Naive B cell (primary cell): ENCODE results near the gene C1orf122. TPM values are rescaled to one million over a fixed set of nuclear protein-coding genes. Genes with fewer than 3 reads are reported as not detected.
A peak's percentile ranks its signal among the peaks of the same experiment; 100 is the strongest.

Source experiments
- ATAC-seq, 2 donors: fragments of 150-1000 bp; cut with Tn5 transposase; 2 replicates each; pipeline ENCODE4 v1.10.0; 2021; ENCODE audit warnings: low read depth in 2 of 2, mild to moderate bottlenecking in 2 of 2, moderate library complexity in 2 of 2
- DNase-seq: peaks from one replicate; pipeline ENCODE4 v3.0.0; 2022
- H3K27ac Mint-ChIP-seq, 6 donors: one replicate each; pipeline ENCODE4 v1.8.0; 2020 to 2022; ENCODE audit warnings: mild to moderate bottlenecking in 6 of 6, mixed read lengths in 6 of 6, moderate library complexity in 5 of 6, inconsistent platforms in 2 of 6
- H3K27me3 Mint-ChIP-seq, 3 donors: one replicate each; pipeline ENCODE4 v1.8.0; 2021 to 2022; ENCODE audit warnings: mixed read lengths in 3 of 3, mild to moderate bottlenecking in 1 of 3
- H3K36me3 Mint-ChIP-seq, 2 donors: one replicate each; pipeline ENCODE4 v1.8.0; 2020 to 2022; ENCODE audit warnings: mixed read lengths in 2 of 2, inconsistent platforms in 1 of 2, mild to moderate bottlenecking in 1 of 2
- H3K4me1 Mint-ChIP-seq, 3 donors: one replicate each; pipeline ENCODE4 v1.8.0; 2020 to 2022; ENCODE audit warnings: mixed read lengths in 3 of 3, inconsistent platforms in 1 of 3, mild to moderate bottlenecking in 1 of 3, moderate library complexity in 1 of 3
- H3K4me3 Mint-ChIP-seq, 8 donors: one replicate each; pipeline ENCODE4 v1.8.0; 2020 to 2022; ENCODE audit warnings: mild to moderate bottlenecking in 8 of 8, mixed read lengths in 8 of 8, moderate library complexity in 8 of 8, inconsistent platforms in 2 of 8
- H3K9me3 Mint-ChIP-seq, 7 donors: one replicate each; pipeline ENCODE4 v1.8.0; 2020 to 2022; ENCODE audit warnings: mixed read lengths in 7 of 7, mild to moderate bottlenecking in 5 of 7, inconsistent platforms in 2 of 7, moderate library complexity in 1 of 7
- polyA plus RNA-seq, 6 donors: library from polyadenylated mRNA; unstranded; fragments of 300-500 nt; fragmentation: Illumina TruSeq; gene quantifications; one replicate each; pipeline ENCODE4 v1.2.3, GENCODE V29; 2021; ENCODE audit warnings: low read depth in 6 of 6

C1orf122 gene
- polyA plus RNA-seq, 6 donors from 2014 or later = 23.3 to 32.1 (median 26.7) TPM

DNA sequence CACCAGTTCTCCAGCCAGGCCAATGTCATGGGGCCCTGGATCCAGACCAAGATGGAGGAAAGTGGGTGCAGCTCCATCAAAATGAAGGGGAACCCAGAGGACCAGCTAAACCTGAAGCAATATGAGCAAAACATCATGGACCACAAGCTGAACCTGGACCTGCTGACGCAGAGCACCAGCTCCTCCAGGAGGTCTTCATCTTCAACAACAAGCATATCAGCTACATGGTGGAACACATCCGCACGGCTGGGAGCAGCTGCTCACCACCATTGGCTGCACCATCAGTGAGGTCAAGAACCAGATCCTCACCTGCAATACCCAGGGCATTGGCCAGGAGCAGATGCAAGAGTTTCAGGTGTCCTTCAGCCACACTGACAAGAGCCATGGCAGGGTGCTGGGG lies 28.9 kb upstream of the C1orf122 start:
- ATAC-seq (no peak), DNase-seq (no peak)
- peak overlapping the region in 1 of 8 donors; percentile 31 for H3K4me3 Mint-ChIP-seq
- peaks cover 11 to 24% (median 23%) of the 10 kb centered on the region in 3 donors for H3K27me3 Mint-ChIP-seq
- H3K36me3 Mint-ChIP-seq = no peaks in the 10 kb centered on the region
- no peak overlapping the region for H3K27ac Mint-ChIP-seq
- peaks cover 0 to 6% (median 2%) of the 10 kb centered on the region in 7 donors for H3K9me3 Mint-ChIP-seq
- peaks cover 5 to 12% (median 9%) of the 10 kb centered on the region in 3 donors for H3K4me1 Mint-ChIP-seq

DNA sequence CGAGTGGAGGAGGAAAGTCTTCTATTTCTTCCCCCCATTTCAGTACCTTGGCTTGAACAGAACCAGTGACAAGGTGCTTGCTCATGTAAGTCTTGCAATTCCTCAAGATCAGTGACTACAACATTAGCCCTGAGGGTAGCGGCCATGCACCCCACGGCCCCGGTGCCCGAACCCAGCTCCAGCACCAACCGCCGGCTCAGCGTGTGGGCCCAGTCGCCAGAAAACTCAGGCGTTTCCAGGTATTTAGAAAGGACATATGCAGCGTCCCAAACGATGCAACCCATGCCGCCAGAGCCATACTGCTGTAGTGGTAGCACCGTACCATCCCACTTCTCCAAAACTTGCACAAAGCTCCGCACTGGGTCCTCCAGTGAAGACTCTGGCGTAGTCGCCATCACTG lies 25.1 kb upstream of the C1orf122 start:
- DNase-seq (no peak), ATAC-seq (no peak)
- peaks cover 21 to 37% (median 34%) of the 10 kb centered on the region in 3 donors for H3K27me3 Mint-ChIP-seq
- H3K27ac Mint-ChIP-seq = no peak overlapping the region
- no peaks in the 10 kb centered on the region for H3K36me3 Mint-ChIP-seq
- H3K9me3 Mint-ChIP-seq = no peaks in the 10 kb centered on the region
- no peak overlapping the region for H3K4me3 Mint-ChIP-seq
- H3K4me1 Mint-ChIP-seq = peaks cover 5 to 9% (median 5%) of the 10 kb centered on the region in 3 donors

DNA sequence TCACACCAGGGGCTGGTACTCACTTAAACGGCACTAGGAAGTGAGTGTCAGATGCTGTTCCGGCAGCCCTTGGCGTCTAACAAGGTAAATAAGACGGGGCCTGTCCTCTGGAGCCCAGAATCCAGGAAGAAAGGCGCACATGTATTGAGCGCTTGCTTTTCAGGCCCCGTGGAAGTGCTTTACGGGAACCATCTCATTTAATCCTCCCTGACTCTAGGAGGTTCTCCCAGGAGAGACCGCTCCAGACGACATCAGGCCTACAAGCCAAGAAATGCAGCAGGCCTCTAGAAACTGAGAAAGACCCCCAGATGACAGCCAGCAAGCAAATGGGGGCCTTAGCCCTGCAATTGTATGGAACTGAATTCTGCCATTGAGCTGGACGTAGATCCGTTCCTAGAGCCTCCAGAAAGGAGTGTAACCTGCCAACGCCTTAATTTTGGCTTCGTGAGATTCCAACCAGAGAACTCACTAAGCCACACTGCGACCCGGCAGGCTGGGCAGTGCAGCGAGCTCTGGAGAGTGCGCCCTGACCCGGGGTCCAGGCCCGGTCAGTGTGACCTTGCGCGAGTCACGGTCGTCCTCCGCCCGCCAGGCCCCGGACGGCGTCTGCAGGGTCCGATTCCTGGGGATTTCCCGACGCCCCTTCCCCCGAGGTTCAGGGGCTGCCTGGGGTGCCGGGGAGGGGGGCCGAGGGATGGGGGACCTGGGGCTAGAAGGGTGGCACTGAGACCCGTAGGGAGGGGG lies 14.5 kb upstream of the C1orf122 start:
- H3K9me3 Mint-ChIP-seq = no peaks in the 10 kb centered on the region
- peaks cover 12 to 45% (median 32%) of the 10 kb centered on the region in 3 donors for H3K27me3 Mint-ChIP-seq
- H3K27ac Mint-ChIP-seq = peak overlapping the region in 1 of 6 donors; percentile 53
- DNase-seq (no peak), ATAC-seq (no peak)
- peaks cover 16 to 23% (median 17%) of the 10 kb centered on the region in 3 donors for H3K4me1 Mint-ChIP-seq
- H3K36me3 Mint-ChIP-seq = no peaks in the 10 kb centered on the region
- peak overlapping the region; percentile 70 to 84 (median 80) for H3K4me3 Mint-ChIP-seq

DNA sequence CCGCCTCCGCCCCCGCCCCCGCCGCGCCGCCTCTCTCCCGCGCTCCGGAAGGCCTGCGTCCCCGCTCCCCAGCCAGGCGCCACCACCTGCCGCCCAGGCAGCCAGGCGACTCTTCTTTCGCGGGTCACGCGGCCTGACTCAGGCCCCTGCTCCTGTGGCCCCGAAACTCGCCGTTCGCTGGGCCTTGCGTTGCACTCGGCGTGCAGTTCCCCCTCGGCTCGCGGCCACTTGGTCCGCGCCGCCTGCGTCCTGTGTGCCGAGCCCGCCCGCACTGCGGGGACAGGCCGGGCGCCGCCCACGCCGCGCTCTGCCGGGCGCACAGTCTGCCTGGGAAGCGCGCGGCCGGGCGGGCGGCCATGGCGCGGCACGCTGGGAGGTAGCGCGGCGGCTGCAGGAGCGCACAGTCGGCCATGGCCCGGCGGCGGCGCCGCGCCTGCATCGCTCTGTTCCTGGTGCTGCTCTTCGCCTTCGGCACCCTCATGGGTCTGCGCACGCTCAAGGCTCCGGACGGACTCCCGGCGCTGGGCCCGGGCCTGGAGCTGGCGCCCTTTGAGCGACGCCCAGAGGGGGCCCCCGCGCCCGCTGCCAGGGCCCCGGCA lies 13.7 kb upstream of the C1orf122 start, which contains the start of gene MANEAL:
MANEAL (plus strand) TSS at position 75 of the 599 bp plus-strand sequence; CDS start at position 411, 336 bp downstream.
- ATAC-seq (peak; percentile 85 to 87), DNase-seq (peak; percentile 48)
- H3K36me3 Mint-ChIP-seq = peaks cover 0 to 2% of the 10 kb centered on the region in 2 donors
- H3K27me3 Mint-ChIP-seq = peaks cover 12 to 37% (median 32%) of the 10 kb centered on the region in 3 donors
- H3K9me3 Mint-ChIP-seq = no peaks in the 10 kb centered on the region
- peaks cover 17 to 23% (median 19%) of the 10 kb centered on the region in 3 donors for H3K4me1 Mint-ChIP-seq
- H3K4me3 Mint-ChIP-seq = peak within 1 kb of the TSS; percentile 73 to 92 (median 88)
- peak within 1 kb of the TSS in 1 of 6 donors; percentile 53 for H3K27ac Mint-ChIP-seq

DNA sequence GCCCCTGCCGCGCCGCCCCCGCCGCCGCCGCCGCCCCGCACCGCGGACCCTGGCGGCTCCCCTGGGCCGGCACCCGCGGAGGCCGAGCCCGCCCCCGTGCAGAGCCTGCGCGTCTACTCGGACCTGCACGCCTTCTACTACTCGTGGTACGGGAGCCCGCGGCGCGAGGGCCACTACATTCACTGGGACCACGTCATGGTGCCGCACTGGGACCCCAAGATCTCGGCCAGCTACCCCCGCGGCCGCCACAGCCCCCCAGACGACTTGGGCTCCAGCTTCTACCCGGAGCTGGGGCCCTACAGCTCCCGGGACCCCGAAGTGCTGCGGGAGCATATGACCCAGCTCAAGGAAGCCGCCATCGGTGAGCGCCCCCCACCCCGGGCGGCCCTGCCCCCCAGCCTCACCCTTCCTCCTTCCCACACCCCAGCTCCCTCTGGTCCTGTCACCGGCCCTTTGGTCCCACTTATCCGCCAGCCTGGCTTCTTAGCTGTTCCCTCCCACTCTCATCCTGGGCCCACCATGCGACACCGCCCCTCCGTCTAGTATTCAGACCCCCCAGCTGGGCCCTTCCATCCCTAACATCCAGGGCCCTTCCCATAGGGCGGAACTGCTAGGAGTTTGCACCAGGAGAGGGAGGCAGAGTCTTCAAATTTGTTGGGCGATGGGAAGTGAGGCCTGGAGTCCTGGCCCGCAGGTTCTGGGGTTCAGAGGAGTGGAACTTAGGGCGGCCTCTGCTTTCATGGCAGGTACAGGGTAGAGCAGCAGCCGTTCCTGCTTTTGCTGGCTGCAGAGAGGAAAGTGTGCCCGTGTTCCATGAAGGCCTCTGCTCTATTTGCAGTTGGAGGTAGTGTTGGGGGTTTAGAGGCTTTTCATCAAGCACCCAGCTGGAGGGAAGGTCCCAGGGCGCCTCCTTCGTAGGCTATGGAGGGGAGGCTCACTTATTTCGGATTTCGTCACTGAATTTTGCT lies 12.9 kb upstream of the C1orf122 start:
- H3K36me3 Mint-ChIP-seq = peaks cover 2 to 10% of the 10 kb centered on the region in 2 donors
- DNase-seq = no peak
- H3K27me3 Mint-ChIP-seq = peaks cover 11 to 36% (median 30%) of the 10 kb centered on the region in 3 donors
- H3K4me1 Mint-ChIP-seq = peaks cover 17 to 23% (median 22%) of the 10 kb centered on the region in 3 donors
- H3K27ac Mint-ChIP-seq = no peak overlapping the region
- no peaks in the 10 kb centered on the region for H3K9me3 Mint-ChIP-seq
- ATAC-seq = no peak
- H3K4me3 Mint-ChIP-seq = peak overlapping the region; percentile 73 to 92 (median 88)

- Mint-ChIP-seq H3K4me1 (peaks cover 17 to 23% (median 22%) of the 10 kb centered on the region in 3 donors), H3K27ac (no peak overlapping the region), H3K27me3 (peaks cover 3 to 27% (median 21%) of the 10 kb centered on the region in 3 donors), H3K4me3 (peak overlapping the region; percentile 57 to 92 (median 86)), H3K9me3 (no peaks in the 10 kb centered on the region), H3K36me3 (peaks cover 5 to 14% of the 10 kb centered on the region in 2 donors)
- DNase-seq (no peak), ATAC-seq (no peak)
Measured at GRCh38 chr1:37795340-37796125, 12.1 kb upstream of the C1orf122 start.

- peaks cover 10 to 20% of the 10 kb centered on the region in 2 donors for H3K36me3 Mint-ChIP-seq
- H3K4me3 Mint-ChIP-seq = peak overlapping the region in 1 of 8 donors; percentile 52
- DNase-seq (no peak), ATAC-seq (no peak)
- no peaks in the 10 kb centered on the region for H3K9me3 Mint-ChIP-seq
- H3K27me3 Mint-ChIP-seq = peaks cover 0 to 7% (median under 1%) of the 10 kb centered on the region in 3 donors
- no peak overlapping the region for H3K27ac Mint-ChIP-seq
- H3K4me1 Mint-ChIP-seq = peaks cover 14 to 24% (median 23%) of the 10 kb centered on the region in 3 donors
Measured at GRCh38 chr1:37797750-37798345, 9.7 kb upstream of the C1orf122 start.

- Mint-ChIP-seq H3K4me1 (peaks cover 10 to 23% (median 16%) of the 10 kb centered on the region in 3 donors), H3K4me3 (peak overlapping the region in 2 of 8 donors; percentile 57 to 72), H3K27me3 (no peaks in the 10 kb centered on the region), H3K9me3 (no peaks in the 10 kb centered on the region), H3K36me3 (peaks cover 14 to 22% of the 10 kb centered on the region in 2 donors), H3K27ac (peak overlapping the region in 3 of 6 donors; percentile 52 to 60 (median 58))
- no peak for ATAC-seq
- no peak for DNase-seq
Measured at GRCh38 chr1:37802439-37802838, 5.2 kb upstream of the C1orf122 start.

- Mint-ChIP-seq H3K27me3 (no peaks in the 10 kb centered on the region), H3K4me3 (peak overlapping the region; percentile 82 to 96 (median 90)), H3K4me1 (peaks cover 26 to 46% (median 43%) of the 10 kb centered on the region in 3 donors), H3K27ac (peak overlapping the region; percentile 44 to 98 (median 74)), H3K9me3 (no peaks in the 10 kb centered on the region), H3K36me3 (peaks cover 8 to 9% of the 10 kb centered on the region in 2 donors)
- DNase-seq (no peak), ATAC-seq (no peak)
Measured at GRCh38 chr1:37807220-37807554, 403 bp upstream of the C1orf122 start.

DNA sequence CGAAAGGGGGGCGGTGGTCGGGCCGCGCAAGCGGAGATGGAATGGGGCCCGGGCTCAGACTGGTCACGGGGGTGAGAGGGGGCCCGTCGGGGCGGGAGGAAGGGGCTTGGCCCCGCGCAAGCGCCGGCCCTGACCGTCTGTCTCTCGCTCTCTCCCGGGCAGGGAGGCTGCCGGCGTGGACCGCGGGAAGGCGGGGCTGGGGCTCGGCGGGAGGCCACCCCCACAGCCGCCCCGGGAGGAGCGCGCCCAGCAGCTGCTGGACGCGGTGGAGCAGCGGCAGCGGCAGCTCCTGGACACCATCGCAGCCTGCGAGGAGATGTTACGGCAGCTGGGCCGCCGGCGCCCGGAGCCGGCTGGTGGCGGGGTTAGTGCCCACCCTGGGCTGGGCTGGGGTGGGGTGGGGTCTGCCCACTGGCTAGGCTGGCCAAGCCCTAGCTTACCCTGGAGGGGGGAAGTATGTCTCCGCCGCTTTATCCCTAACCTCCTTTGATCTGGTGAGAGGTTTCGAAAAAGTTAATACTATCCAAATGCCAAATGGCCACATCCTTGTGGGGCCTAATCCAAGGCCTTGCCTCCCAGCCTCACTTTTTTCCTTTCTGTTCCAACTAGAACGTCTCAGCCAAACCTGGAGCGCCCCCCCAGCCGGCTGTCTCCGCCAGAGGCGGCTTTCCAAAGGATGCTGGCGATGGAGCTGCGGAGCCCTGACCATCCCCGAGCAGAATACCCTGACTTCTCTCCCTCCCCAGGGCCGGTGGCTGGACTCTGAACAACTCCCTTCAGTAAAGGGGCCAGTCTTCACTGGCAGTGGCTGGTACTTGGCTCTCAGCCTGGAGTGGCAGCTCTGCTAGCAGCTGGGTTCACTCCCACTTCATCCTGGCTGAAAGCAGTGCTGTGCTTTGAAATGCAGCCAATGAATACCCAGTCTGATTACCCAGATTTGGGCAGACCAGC lies 1.1 kb downstream of the C1orf122 start:
- DNase-seq = no peak
- no peaks in the 10 kb centered on the region for H3K27me3 Mint-ChIP-seq
- H3K36me3 Mint-ChIP-seq = no peaks in the 10 kb centered on the region
- peaks cover 24 to 46% (median 43%) of the 10 kb centered on the region in 3 donors for H3K4me1 Mint-ChIP-seq
- peak overlapping the region; percentile 91 to 99 (median 96) for H3K4me3 Mint-ChIP-seq
- no peaks in the 10 kb centered on the region for H3K9me3 Mint-ChIP-seq
- H3K27ac Mint-ChIP-seq = peak overlapping the region; percentile 95 to 98 (median 97)
- ATAC-seq = peak; percentile 29 to 32

- DNase-seq (no peak), ATAC-seq (no peak)
- Mint-ChIP-seq H3K36me3 (no peaks in the 10 kb centered on the region), H3K9me3 (no peaks in the 10 kb centered on the region), H3K27ac (no peak overlapping the region), H3K4me1 (peaks cover 24 to 39% (median 37%) of the 10 kb centered on the region in 3 donors), H3K27me3 (no peaks in the 10 kb centered on the region), H3K4me3 (peak overlapping the region in 2 of 8 donors; percentile 69 to 96)
Measured at GRCh38 chr1:37809942-37810341, 2.4 kb downstream of the C1orf122 start.
